SK-N-SH (cell line): ENCODE results near the gene ATP1A1. TPM values are rescaled to one million over a fixed set of nuclear protein-coding genes. Genes with fewer than 3 reads are reported as not detected.

Experiments
- CTCF ChIA-PET: fragments of 300-600, 350-600 bp; formaldehyde crosslinking; extraction: SDS; loops from one replicate; lab custom pipeline; 2021; lab: Yijun Ruan, JAX
- POLR2A ChIA-PET: fragments of 350-600 bp; sonication (Branson Sonifier 250); formaldehyde crosslinking; extraction: SDS; loops from one replicate; lab custom pipeline; 2020; ENCODE audit warnings: antibody characterized with exemption, inconsistent platforms; lab: Yijun Ruan, JAX
- DNase-seq: peaks from one replicate; pipeline ENCODE4 v3.0.0; 2012
- H2AFZ ChIP-seq: fragments of 200-600 bp; sonication (generic); 2 replicates; pipeline ENCODE4 v1.8.1; 2016; ENCODE audit warnings: antibody characterized with exemption, mild to moderate bottlenecking, low read depth
- H3F3A ChIP-seq: fragments of 200-600 bp; sonication (generic); replicated peaks from 2 replicates; pipeline ENCODE3; 2016; ENCODE audit warnings: antibody characterized with exemption, mild to moderate bottlenecking; ENCODE audit not compliant: insufficient read depth
- H3K27ac ChIP-seq, 2 experiments: fragments of 200-500 bp in 1 of 2; fragments of 200-600 bp in 1 of 2; sonication (Bioruptor generic) in 1 of 2; sonication (generic), shearing (Covaris generic) in 1 of 2; 2 replicates each; pipeline versions ENCODE4 v1.5.1 to v1.6.1; 2014 to 2016; ENCODE audit warnings: low read depth in 2 of 2, inconsistent platforms in 1 of 2, low read length in 1 of 2, mild to moderate bottlenecking in 1 of 2, mixed read lengths in 1 of 2
- H3K27me3 ChIP-seq: fragments of 200-600 bp; sonication (generic), shearing (Covaris generic); 2 replicates; pipeline ENCODE4 v1.6.1; 2016; ENCODE audit warnings: mixed run types; ENCODE audit not compliant: insufficient read depth
- H3K36me3 ChIP-seq, 2 experiments: fragments of 200-500 bp in 1 of 2; fragments of 200-600 bp in 1 of 2; sonication (Bioruptor generic) in 1 of 2; sonication (generic) in 1 of 2; replicated peaks in 1 of 2; 2 replicates each; pipeline versions ENCODE3 to v1.5.1; 2014 to 2016; ENCODE audit warnings: low read length in 1 of 2, mild to moderate bottlenecking in 1 of 2; ENCODE audit not compliant: insufficient read depth in 2 of 2, control insufficient read depth in 1 of 2
- H3K4me1 ChIP-seq, 2 experiments: fragments of 200-500 bp in 1 of 2; fragments of 200-600 bp in 1 of 2; sonication (Bioruptor generic) in 1 of 2; sonication (generic), shearing (Covaris generic) in 1 of 2; 2 replicates each; pipeline versions ENCODE4 v1.5.1 to v1.6.1; 2014 to 2016; ENCODE audit warnings: low read depth in 1 of 2, low read length in 1 of 2, mixed run types in 1 of 2; ENCODE audit not compliant: insufficient read depth in 2 of 2, control insufficient read depth in 1 of 2
- H3K4me2 ChIP-seq: fragments of 200-600 bp; sonication (generic), shearing (Covaris generic); 2 replicates; pipeline ENCODE4 v1.6.1; 2017; ENCODE audit warnings: mixed run types
- H3K4me3 ChIP-seq, 2 experiments: fragments of 200-500 bp in 1 of 2; fragments of 200-600 bp in 1 of 2; sonication (Bioruptor generic) in 1 of 2; sonication (generic), shearing (Covaris generic) in 1 of 2; 2 replicates each; pipeline versions ENCODE4 v1.5.1 to v1.8.1; 2014 to 2016; ENCODE audit warnings: low read depth in 2 of 2, inconsistent platforms in 1 of 2, low read length in 1 of 2, mild to moderate bottlenecking in 1 of 2, mixed read lengths in 1 of 2, moderate library complexity in 1 of 2
- H3K79me2 ChIP-seq: fragments of 200-600 bp; sonication (generic); 2 replicates; pipeline ENCODE4 v1.8.1; 2017; ENCODE audit warnings: mild to moderate bottlenecking; ENCODE audit not compliant: insufficient read depth
- H3K9ac ChIP-seq: fragments of 200-600 bp; sonication (generic); 2 replicates; pipeline ENCODE4 v1.6.1; 2017; ENCODE audit warnings: mixed run types
- H3K9me2 ChIP-seq: fragments of 200-600 bp; sonication (generic); 2 replicates; pipeline ENCODE4 v1.6.1; 2017; ENCODE audit warnings: mixed run types
- H3K9me3 ChIP-seq: fragments of 200-600 bp; sonication (generic); 2 replicates; pipeline ENCODE4 v1.6.1; 2017; ENCODE audit warnings: mixed run types, mild to moderate bottlenecking, moderate library complexity
- H4K20me1 ChIP-seq: fragments of 200-600 bp; sonication (generic); 2 replicates; pipeline ENCODE4 v1.6.1; 2017; ENCODE audit warnings: mild to moderate bottlenecking, mixed run types; ENCODE audit not compliant: insufficient read depth
- FOSL2 ChIP-seq: IDR thresholded peaks from 2 replicates; pipeline ENCODE4 v1.4.0; 2012; ENCODE audit warnings: low read depth, mild to moderate bottlenecking, moderate library complexity, borderline replicate concordance
- FOXJ3 ChIP-seq: sonication (generic); formaldehyde crosslinking; IDR thresholded peaks from 2 replicates; pipeline ENCODE4 v1.5.1; 2020; ENCODE audit warnings: mild to moderate bottlenecking, missing genetic modification reagents
- GABPA ChIP-seq: IDR thresholded peaks from 2 replicates; pipeline ENCODE4 v1.4.0; 2012; ENCODE audit warnings: low read depth, mild to moderate bottlenecking
- POLR2AphosphoS5 ChIP-seq: IDR thresholded peaks from 2 replicates; pipeline ENCODE4 v1.6.1; 2012; ENCODE audit warnings: low read depth, low read length
- RCOR1 ChIP-seq: fragments of 150-350 bp; IDR thresholded peaks from 2 replicates; pipeline ENCODE4 v1.6.1; 2017; ENCODE audit warnings: antibody characterized with exemption, low read length
- RFX5 ChIP-seq: IDR thresholded peaks from 2 replicates; pipeline ENCODE4 v1.6.1; 2012; ENCODE audit warnings: mild to moderate bottlenecking, improper control_type of control experiment, low read length
- SIN3A ChIP-seq: IDR thresholded peaks from 2 replicates; pipeline ENCODE4 v1.6.1; 2012; ENCODE audit warnings: low read depth, mild to moderate bottlenecking, low read length, moderate library complexity, borderline replicate concordance
- SMC3 ChIP-seq: IDR thresholded peaks from 2 replicates; pipeline ENCODE4 v1.6.1; 2012; ENCODE audit warnings: low read depth, low read length, improper control_type of control experiment
- TAF1 ChIP-seq: IDR thresholded peaks from 2 replicates; pipeline ENCODE4 v1.6.1; 2012; ENCODE audit warnings: low read depth, mild to moderate bottlenecking, low read length, moderate library complexity, borderline replicate concordance
- WGBS: methylation state at CpG from one replicate; pipeline ENCODE4 v1.1.6; 2017; ENCODE audit warnings: low lambda C conversion rate; 5-methylcytosine and 5-hydroxymethylcytosine counted together
- polyA plus RNA-seq, 3 experiments: library from polyadenylated mRNA; depleted of rRNA; stranded (reverse); fragments of >200 nt; gene quantifications; 2 replicates each; pipeline ENCODE4 v1.2.3, GENCODE V29; 2012
- TF ChIP-seq, protein P1 (sequence below): IDR thresholded peaks from 2 replicates; pipeline ENCODE4 v1.4.0; 2012; ENCODE audit warnings: low read depth, borderline replicate concordance
- TF ChIP-seq, protein P2 (sequence below): fragments of 200-600 bp; sonication (generic); IDR thresholded peaks from 2 replicates; pipeline ENCODE4 v1.6.1; 2017; ENCODE audit warnings: antibody characterized with exemption, mild to moderate bottlenecking, moderate library complexity
- TF ChIP-seq, protein P3 (sequence below): IDR thresholded peaks from 2 replicates; pipeline ENCODE4 v1.4.0; 2012; ENCODE audit warnings: low read depth, borderline replicate concordance

The ATP1A1 gene
- polyA plus RNA-seq, 1 of the 3 experiments (the other 2 are of a cell fraction): 233 TPM

DNA sequence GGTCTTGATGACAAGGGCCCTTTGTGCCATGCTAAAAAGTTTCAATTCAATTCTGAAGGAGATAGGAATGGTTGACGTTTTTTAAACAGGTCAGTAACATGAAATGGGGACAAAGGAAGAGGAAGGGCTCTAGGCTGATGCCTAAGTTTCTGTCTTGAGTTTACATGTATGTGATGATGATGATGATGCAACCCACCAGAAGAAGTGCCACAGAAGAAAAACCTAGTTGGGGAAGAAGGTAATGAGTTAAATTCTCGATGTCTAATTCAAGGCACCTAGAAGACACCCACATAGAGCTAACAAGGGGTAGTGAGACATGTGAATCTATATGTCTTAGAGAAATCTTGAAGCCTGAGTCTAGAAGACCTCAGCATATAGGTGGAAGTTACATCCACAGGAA, 44.4 kb upstream of the ATP1A1 start:
- no peaks in the 10 kb centered on the region for H3K36me3 ChIP-seq
- no peaks in the 10 kb centered on the region for H3K9me2 ChIP-seq
- ChIA-PET CTCF (interaction anchor here (0.6 to 1.2 kb wide), 2 partner anchors 12 to 190 kb away, joined by 3 read pairs; no protein-coding TSS in a partner anchor), POLR2A (no interaction called here)
- TF ChIP-seq, protein P1, sequence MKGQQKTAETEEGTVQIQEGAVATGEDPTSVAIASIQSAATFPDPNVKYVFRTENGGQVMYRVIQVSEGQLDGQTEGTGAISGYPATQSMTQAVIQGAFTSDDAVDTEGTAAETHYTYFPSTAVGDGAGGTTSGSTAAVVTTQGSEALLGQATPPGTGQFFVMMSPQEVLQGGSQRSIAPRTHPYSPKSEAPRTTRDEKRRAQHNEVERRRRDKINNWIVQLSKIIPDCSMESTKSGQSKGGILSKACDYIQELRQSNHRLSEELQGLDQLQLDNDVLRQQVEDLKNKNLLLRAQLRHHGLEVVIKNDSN: no peak
- TF ChIP-seq SIN3A (no peak), GABPA (no peak), FOXJ3 (no peak), SMC3 (no peak), TAF1 (no peak), RFX5 (no peak)
- TF ChIP-seq, protein P2, sequence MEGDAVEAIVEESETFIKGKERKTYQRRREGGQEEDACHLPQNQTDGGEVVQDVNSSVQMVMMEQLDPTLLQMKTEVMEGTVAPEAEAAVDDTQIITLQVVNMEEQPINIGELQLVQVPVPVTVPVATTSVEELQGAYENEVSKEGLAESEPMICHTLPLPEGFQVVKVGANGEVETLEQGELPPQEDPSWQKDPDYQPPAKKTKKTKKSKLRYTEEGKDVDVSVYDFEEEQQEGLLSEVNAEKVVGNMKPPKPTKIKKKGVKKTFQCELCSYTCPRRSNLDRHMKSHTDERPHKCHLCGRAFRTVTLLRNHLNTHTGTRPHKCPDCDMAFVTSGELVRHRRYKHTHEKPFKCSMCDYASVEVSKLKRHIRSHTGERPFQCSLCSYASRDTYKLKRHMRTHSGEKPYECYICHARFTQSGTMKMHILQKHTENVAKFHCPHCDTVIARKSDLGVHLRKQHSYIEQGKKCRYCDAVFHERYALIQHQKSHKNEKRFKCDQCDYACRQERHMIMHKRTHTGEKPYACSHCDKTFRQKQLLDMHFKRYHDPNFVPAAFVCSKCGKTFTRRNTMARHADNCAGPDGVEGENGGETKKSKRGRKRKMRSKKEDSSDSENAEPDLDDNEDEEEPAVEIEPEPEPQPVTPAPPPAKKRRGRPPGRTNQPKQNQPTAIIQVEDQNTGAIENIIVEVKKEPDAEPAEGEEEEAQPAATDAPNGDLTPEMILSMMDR: no peak
- TF ChIP-seq, protein P3, sequence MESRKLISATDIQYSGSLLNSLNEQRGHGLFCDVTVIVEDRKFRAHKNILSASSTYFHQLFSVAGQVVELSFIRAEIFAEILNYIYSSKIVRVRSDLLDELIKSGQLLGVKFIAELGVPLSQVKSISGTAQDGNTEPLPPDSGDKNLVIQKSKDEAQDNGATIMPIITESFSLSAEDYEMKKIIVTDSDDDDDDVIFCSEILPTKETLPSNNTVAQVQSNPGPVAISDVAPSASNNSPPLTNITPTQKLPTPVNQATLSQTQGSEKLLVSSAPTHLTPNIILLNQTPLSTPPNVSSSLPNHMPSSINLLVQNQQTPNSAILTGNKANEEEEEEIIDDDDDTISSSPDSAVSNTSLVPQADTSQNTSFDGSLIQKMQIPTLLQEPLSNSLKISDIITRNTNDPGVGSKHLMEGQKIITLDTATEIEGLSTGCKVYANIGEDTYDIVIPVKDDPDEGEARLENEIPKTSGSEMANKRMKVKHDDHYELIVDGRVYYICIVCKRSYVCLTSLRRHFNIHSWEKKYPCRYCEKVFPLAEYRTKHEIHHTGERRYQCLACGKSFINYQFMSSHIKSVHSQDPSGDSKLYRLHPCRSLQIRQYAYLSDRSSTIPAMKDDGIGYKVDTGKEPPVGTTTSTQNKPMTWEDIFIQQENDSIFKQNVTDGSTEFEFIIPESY: no peak
- 35% methylated on average over 2 of the region's 2 CpGs for WGBS
- DNase-seq: no peak
- no peaks in the 10 kb centered on the region for H3K27me3 ChIP-seq
- H2AFZ ChIP-seq: no peak overlapping the region
- H3K79me2 ChIP-seq: no peaks in the 10 kb centered on the region
- H3K27ac ChIP-seq: no peak overlapping the region
- H3K4me3 ChIP-seq: no peak overlapping the region
- H3K9me3 ChIP-seq: no peaks in the 10 kb centered on the region
- H3K4me2 ChIP-seq: no peak overlapping the region
- no peaks in the 10 kb centered on the region for H4K20me1 ChIP-seq
- no peaks in the 10 kb centered on the region for H3F3A ChIP-seq
- no peak overlapping the region for H3K9ac ChIP-seq
- no peaks in the 10 kb centered on the region; a peak in 1 of 4 replicates for H3K4me1 ChIP-seq

DNA sequence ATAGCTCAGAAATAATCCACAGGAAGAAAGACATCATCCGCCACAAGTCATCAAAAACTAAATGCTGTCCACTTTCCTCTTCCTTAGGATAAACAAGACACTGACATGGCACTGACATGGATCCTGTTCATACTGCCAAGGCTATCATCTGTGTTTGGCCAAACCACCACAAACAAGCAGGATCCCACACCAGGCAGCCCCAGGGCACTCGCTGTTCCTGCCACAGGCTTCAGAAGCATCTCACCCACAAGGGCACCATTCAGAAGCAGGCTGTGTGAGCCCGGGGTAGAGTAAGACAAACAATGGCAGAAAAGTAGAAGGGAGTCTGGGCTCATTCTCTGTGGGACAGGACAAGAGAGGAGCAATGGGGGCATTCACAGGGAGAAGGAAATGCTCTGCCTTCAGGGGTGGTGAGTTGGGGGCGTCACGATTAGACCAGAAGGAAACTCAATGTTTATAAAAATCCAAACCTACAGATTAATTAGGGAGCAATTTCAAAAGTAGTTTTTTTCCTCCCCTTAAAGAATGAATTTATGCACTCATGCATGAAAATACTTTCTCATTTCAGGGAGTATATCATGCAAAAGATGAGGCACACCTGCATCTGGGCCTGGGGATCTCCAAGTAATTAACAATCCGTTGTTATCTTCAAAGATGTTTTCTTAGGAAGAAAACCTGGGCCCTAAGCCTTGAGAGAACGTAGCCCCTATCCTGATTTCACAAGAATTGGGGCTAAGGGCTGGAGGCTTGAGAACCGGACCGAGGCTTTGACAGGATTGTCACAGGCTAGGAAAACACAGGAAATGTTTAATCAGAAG, 43.3 kb upstream of the ATP1A1 start:
- Histone ChIP-seq H3K4me1 (peaks cover 0 to 4% of the 10 kb centered on the region in 2 experiments; a peak in 1 of 4 replicates), H3K27me3 (no peaks in the 10 kb centered on the region), H3K4me3 (no peak overlapping the region), H3K4me2 (no peak overlapping the region), H3K9me2 (no peaks in the 10 kb centered on the region), H3K27ac (no peak overlapping the region), H3K9ac (no peak overlapping the region), H4K20me1 (no peaks in the 10 kb centered on the region), H3F3A (no peaks in the 10 kb centered on the region), H3K36me3 (no peaks in the 10 kb centered on the region), H3K9me3 (no peaks in the 10 kb centered on the region), H2AFZ (no peak overlapping the region), H3K79me2 (no peaks in the 10 kb centered on the region)
- 51% methylated on average over 8 of the region's 9 CpGs for WGBS
- CTCF ChIA-PET: no interaction called here
- no peak for TF ChIP-seq POLR2AphosphoS5
- TF ChIP-seq RCOR1: no peak
- TF ChIP-seq FOSL2: no peak
- POLR2A ChIA-PET: no interaction called here
- no peak for DNase-seq
